GM18951 (cell line): ENCODE results near the gene RAB40C.

Source experiments
- POLR2A ChIP-seq: IDR thresholded peaks from 4 replicates; pipeline ENCODE4 v1.6.1; 2011; ENCODE audit warnings: mild to moderate bottlenecking; ENCODE audit not compliant: insufficient read length, insufficient read depth; ENCODE audit errors: extremely low read depth
- in situ Hi-C: fragments of 300-500 bp; cut with MboI; formaldehyde crosslinking; loops from one replicate; pipeline ENCODE4 v1.12.0; 2022; ENCODE audit warnings: low sequenced_read_pairs, mixed read lengths, inconsistent platforms; ENCODE audit not compliant: unreplicated experiment

Gene RAB40C

GRCh38 chr16:561957-562938 lies 27.6 kb upstream of the RAB40C start:
- TF ChIP-seq POLR2A: no peak
- in situ Hi-C loops: no loop called here

- in situ Hi-C loops: no loop called here
Measured at GRCh38 chr16:563072-563644, 26.7 kb upstream of the RAB40C start.

GRCh38 chr16:564690-565418 lies 25.0 kb upstream of the RAB40C start:
- TF ChIP-seq POLR2A: no peak
- in situ Hi-C loops: no loop called here

More at GRCh38 chr16:563072-563644, 26.7 kb upstream of the RAB40C start:
- TF ChIP-seq POLR2A: no peak

- in situ Hi-C loops: no loop called here
Measured at GRCh38 chr16:565419-566330, 24.2 kb upstream of the RAB40C start.

DNA sequence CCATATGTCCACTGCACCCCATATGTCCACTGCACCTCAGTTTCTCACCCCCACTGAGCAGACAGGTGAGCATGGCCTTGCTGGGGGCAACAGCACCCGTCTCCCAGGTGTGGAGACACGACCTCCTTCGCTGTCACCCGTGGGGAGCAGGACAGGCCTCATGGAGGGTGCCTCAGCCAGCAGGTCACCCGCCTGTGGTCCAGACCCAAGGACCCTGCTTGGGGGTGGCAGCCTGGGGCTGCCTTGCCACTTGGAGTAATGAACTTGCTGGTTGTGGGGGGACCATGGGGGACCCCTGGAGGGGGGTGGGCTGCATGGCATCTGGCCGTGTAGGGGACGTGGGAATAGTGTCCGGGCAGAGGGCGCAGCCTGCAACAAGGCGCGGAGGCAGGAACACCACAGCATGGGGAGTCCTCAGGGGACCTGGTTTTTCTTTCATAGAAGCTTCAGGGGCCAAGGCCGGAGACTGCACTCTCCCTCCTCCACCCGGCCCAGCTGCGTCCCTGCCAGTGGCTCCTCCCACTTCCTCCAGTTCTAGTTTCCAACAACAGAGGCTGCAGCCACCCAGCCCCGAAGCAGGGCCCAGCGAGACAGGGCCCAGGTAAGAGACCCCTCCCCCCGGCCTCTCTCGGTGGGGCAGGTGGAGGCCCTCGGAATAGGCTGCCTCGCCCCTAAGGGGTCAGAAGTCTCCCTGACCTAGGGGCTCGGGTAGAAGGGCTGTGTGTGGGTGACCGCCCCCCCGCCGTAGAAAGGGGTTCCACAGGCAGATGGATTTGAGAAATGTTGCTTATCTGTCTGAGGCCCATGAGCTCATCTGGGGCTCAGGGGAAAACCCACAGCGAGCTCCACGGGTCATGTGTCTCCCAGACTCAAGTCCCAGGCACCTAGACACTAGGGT lies 23.1 kb upstream of the RAB40C start, which contains the start of gene NHLRC4:
Gene NHLRC4 (plus strand): TSS at position 531 of the 898 bp plus-strand sequence. CDS start 1,043 bp downstream, outside the sequence.
- in situ Hi-C loops: no loop called here
- peak; percentile 56 for TF ChIP-seq POLR2A

More at GRCh38 chr16:565419-566330, 24.2 kb upstream of the RAB40C start:
- TF ChIP-seq POLR2A: no peak

- in situ Hi-C loops: no loop called here
- TF ChIP-seq POLR2A: no peak
Measured at GRCh38 chr16:567373-568256, 22.3 kb upstream of the RAB40C start.

GRCh38 chr16:568401-569258 lies 21.2 kb upstream of the RAB40C start:
- no peak for TF ChIP-seq POLR2A
- in situ Hi-C loops: no loop called here

GRCh38 chr16:569445-570254 lies 20.2 kb upstream of the RAB40C start, which contains the start of gene PIGQ:
PIGQ (plus strand) TSS chr16:569968; CDS start chr16:574075, 4,107 bp downstream.
- in situ Hi-C loops: no loop called here
- peak; percentile 60 for TF ChIP-seq POLR2A
